ENCODE measurements around the gene NUP93. TPM values are rescaled to one million over a fixed set of nuclear protein-coding genes. Genes with fewer than 3 reads are reported as not detected.

The NUP93 gene
- total RNA-seq, 1 donor from 2014 or later: 81.7 TPM

DNA sequence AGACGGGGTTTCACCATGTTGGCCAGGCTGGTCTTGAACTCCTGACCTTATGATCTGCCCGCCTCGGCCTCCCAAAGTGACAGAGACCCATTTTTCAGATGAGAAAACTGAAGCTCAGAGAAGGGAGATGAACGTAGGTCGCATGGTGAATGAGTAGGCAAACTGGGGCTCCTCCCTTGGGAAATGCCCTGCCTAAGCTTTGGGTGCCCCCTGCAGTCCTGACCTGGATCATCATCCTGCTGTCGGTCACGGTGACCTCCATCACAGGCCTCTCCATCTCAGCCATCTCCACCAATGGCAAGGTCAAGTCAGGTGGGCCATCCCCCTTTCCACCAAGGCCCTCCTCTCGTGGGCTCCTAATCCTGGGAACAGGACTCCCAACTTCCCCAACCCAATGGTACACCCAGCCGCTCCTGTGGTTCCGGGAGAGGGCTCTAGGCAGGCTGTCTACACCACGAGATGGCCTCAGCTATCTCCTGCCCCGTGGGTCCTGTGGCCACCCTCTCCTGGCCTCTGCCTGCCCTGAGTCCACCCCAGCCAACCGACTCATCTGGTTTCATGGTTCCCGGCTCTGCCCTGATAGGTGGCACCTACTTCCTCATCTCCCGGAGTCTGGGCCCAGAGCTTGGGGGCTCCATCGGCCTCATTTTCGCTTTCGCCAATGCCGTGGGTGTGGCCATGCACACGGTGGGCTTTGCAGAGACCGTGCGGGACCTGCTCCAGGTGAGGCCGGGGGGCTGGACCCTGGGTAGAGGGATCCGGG is 139.8 kb downstream of the NUP93 start:
- no peaks in the 10 kb centered on the region for H3K27me3 Mint-ChIP-seq (ENCODE audit: unreplicated experiment)
- H3K9me3 Mint-ChIP-seq (ENCODE audit: unreplicated experiment): no peaks in the 10 kb centered on the region
- TF ChIP-seq, protein P1, sequence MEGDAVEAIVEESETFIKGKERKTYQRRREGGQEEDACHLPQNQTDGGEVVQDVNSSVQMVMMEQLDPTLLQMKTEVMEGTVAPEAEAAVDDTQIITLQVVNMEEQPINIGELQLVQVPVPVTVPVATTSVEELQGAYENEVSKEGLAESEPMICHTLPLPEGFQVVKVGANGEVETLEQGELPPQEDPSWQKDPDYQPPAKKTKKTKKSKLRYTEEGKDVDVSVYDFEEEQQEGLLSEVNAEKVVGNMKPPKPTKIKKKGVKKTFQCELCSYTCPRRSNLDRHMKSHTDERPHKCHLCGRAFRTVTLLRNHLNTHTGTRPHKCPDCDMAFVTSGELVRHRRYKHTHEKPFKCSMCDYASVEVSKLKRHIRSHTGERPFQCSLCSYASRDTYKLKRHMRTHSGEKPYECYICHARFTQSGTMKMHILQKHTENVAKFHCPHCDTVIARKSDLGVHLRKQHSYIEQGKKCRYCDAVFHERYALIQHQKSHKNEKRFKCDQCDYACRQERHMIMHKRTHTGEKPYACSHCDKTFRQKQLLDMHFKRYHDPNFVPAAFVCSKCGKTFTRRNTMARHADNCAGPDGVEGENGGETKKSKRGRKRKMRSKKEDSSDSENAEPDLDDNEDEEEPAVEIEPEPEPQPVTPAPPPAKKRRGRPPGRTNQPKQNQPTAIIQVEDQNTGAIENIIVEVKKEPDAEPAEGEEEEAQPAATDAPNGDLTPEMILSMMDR (IDR thresholded peaks at IDR 0.05): no peak
- no peak overlapping the region for H3K27ac Mint-ChIP-seq (ENCODE audit: unreplicated experiment)
- no peak overlapping the region for H3K4me3 Mint-ChIP-seq (ENCODE audit: unreplicated experiment)
- H3K36me3 Mint-ChIP-seq (ENCODE audit: unreplicated experiment): no peaks in the 10 kb centered on the region
- DNase-seq (ENCODE audit: extremely low spot score, unreplicated experiment): no peak
- peaks cover 16% of the 10 kb centered on the region for H3K4me1 Mint-ChIP-seq (ENCODE audit: unreplicated experiment)

DNA sequence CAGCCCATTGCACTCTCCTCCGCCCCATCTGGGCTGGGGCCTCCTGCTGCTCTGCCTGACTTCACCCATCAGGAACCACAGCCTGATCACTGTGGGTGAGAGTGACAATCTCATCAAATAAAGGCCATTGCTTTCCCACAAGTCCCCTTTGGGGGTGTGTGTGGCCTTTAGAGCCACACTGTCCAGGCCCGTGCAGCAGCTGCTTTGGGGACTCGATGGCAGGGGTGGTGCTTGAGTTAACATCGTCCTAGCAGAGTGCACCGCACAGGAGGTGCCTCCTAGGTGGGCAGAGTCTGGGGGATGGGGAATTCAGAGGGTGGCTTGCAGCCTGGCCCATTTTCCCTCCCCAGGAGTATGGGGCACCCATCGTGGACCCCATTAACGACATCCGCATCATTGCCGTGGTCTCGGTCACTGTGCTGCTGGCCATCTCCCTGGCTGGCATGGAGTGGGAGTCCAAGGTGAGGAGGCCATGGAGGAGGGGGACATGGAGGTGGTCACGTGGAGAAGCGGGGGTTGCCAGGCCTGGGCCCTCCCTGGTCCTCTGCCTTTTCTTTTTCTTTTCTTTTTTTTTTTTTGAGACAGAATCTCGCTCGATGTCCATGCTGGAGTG is 140.5 kb downstream of the NUP93 start:
- Mint-ChIP-seq H3K9me3 (ENCODE audit: unreplicated experiment) (no peaks in the 10 kb centered on the region), H3K27ac (ENCODE audit: unreplicated experiment) (no peak overlapping the region), H3K36me3 (ENCODE audit: unreplicated experiment) (no peaks in the 10 kb centered on the region), H3K4me1 (ENCODE audit: unreplicated experiment) (peaks cover 17% of the 10 kb centered on the region), H3K4me3 (ENCODE audit: unreplicated experiment) (no peak overlapping the region), H3K27me3 (ENCODE audit: unreplicated experiment) (no peaks in the 10 kb centered on the region)
- TF ChIP-seq, protein P1 (IDR thresholded peaks at IDR 0.05): no peak
- DNase-seq (ENCODE audit: extremely low spot score, unreplicated experiment): no peak

DNA sequence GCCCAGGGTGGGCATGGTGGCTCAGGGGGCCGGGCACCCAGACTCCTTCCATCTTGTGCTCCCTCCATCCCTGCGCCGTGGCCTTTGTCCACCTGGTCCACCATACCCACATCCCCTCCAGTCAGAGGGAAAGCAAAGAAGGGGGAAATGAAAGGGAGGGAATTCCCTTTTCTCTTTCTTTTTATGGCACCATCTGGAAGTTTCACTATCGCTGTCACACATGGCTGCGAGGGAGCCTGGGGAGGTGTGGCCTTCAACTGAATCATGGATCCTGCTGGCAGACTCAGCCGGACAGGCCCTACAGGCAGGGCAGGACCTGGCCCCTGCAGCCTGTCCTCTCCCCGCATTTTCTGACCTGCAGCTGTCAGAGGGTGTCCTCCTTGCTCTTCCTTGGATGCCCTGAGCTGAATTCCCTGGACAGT is 141.3 kb downstream of the NUP93 start:
- TF ChIP-seq, protein P1 (IDR thresholded peaks at IDR 0.05): no peak
- H3K27ac Mint-ChIP-seq (ENCODE audit: unreplicated experiment): no peak overlapping the region
- H3K4me3 Mint-ChIP-seq (ENCODE audit: unreplicated experiment): no peak overlapping the region

DNA sequence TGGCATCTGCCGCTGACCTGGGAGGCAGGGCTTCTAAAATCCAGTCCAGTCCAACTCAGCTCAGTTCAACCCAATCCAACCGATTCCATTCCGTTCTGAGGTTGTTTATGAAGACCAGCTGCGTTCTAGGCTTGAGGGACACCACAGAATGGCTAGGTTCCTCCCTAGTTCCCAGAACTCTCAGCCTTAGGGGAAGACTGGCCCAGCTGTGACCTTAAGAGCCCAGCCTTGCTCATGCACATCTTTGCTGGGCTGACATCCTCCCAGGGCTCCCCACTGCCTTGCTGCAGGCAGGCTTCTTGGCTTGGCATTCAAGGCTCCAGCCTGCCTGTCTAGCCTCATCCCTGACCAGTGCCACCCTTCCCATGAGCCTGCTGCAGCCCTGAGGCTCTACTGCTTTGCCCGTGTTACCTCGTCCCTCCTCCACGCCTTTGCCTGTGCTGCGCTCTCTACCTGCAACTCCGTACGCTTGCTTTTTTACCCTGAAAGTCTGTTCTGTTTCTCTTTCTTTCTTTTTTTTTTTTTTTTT is 143.0 kb downstream of the NUP93 start:
- Mint-ChIP-seq H3K4me1 (ENCODE audit: unreplicated experiment) (peaks cover 13% of the 10 kb centered on the region), H3K4me3 (ENCODE audit: unreplicated experiment) (no peak overlapping the region), H3K27me3 (ENCODE audit: unreplicated experiment) (no peaks in the 10 kb centered on the region), H3K27ac (ENCODE audit: unreplicated experiment) (no peak overlapping the region), H3K9me3 (ENCODE audit: unreplicated experiment) (no peaks in the 10 kb centered on the region), H3K36me3 (ENCODE audit: unreplicated experiment) (no peaks in the 10 kb centered on the region)
- DNase-seq (ENCODE audit: extremely low spot score, unreplicated experiment): no peak
- TF ChIP-seq, protein P1 (IDR thresholded peaks at IDR 0.05): no peak

More for the DNA sequence above, 141.3 kb downstream of the NUP93 start:
- no peak for DNase-seq (ENCODE audit: extremely low spot score, unreplicated experiment)
- Mint-ChIP-seq H3K9me3 (ENCODE audit: unreplicated experiment) (no peaks in the 10 kb centered on the region), H3K27me3 (ENCODE audit: unreplicated experiment) (no peaks in the 10 kb centered on the region), H3K36me3 (ENCODE audit: unreplicated experiment) (no peaks in the 10 kb centered on the region), H3K4me1 (ENCODE audit: unreplicated experiment) (peaks cover 15% of the 10 kb centered on the region)

DNA sequence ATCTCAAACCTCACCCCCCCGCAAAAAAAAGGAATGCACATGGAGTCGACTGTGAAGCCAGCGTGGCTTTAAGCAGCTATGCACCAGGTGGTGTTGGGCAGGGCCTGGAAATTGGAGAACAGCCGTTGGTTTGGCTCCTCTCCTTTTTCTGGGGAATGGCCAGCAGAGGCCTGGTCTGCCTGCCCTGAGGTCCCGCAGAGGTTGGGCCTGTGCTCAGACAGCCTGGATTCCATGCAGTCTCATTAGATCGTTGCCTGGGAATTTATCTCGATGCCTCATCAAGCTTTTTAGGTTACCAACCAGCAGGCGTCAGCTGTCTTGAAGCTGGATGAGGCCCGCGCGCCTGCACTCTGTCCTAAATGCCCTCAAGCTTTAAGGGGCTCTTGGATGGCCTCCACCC is 144.9 kb downstream of the NUP93 start:
- Mint-ChIP-seq H3K27ac (ENCODE audit: unreplicated experiment) (no peak overlapping the region), H3K4me1 (ENCODE audit: unreplicated experiment) (peaks cover 13% of the 10 kb centered on the region), H3K27me3 (ENCODE audit: unreplicated experiment) (no peaks in the 10 kb centered on the region), H3K9me3 (ENCODE audit: unreplicated experiment) (no peaks in the 10 kb centered on the region), H3K4me3 (ENCODE audit: unreplicated experiment) (no peak overlapping the region), H3K36me3 (ENCODE audit: unreplicated experiment) (no peaks in the 10 kb centered on the region)
- no peak for DNase-seq (ENCODE audit: extremely low spot score, unreplicated experiment)
- TF ChIP-seq, protein P1 (IDR thresholded peaks at IDR 0.05): no peak
